Osteoblast (primary cell): ENCODE results near the gene CNTNAP5. TPM values are rescaled to one million over a fixed set of nuclear protein-coding genes. Genes with fewer than 3 reads are reported as not detected.

ENCODE experiments used
- DNase-seq: peaks from one replicate; pipeline ENCODE4 v3.0.0; 2011; ENCODE audit warnings: low spot score, mixed read lengths; ENCODE audit not compliant: insufficient read length; ENCODE audit errors: missing footprints
- H2AFZ ChIP-seq: 2 replicates; pipeline ENCODE4 v1.6.0; 2011; ENCODE audit warnings: mild to moderate bottlenecking, low read length
- H3K27ac ChIP-seq: 2 replicates; pipeline ENCODE4 v1.5.1; 2011; ENCODE audit warnings: mild to moderate bottlenecking, low read depth, low read length, moderate library complexity
- H3K27me3 ChIP-seq: 2 replicates; pipeline ENCODE4 v1.6.0; 2012; ENCODE audit warnings: mild to moderate bottlenecking, control low read depth, inconsistent platforms, low read length, moderate library complexity; ENCODE audit not compliant: insufficient read depth
- H3K36me3 ChIP-seq: 2 replicates; pipeline ENCODE4 v1.5.1; 2011; ENCODE audit warnings: mild to moderate bottlenecking, low read length, control low read depth, moderate library complexity; ENCODE audit not compliant: insufficient read depth
- H3K4me1 ChIP-seq: 2 replicates; pipeline ENCODE4 v1.5.1; 2011; ENCODE audit warnings: mild to moderate bottlenecking, low read length, control low read depth, moderate library complexity; ENCODE audit not compliant: insufficient read depth
- H3K4me2 ChIP-seq: 2 replicates; pipeline ENCODE4 v1.6.0; 2011; ENCODE audit warnings: mild to moderate bottlenecking, low read length; ENCODE audit not compliant: insufficient read depth
- H3K4me3 ChIP-seq: fragments of 200-600 bp; sonication (generic); 3 replicates; pipeline ENCODE4 v1.5.1; 2012; ENCODE audit warnings: mild to moderate bottlenecking, low read length, inconsistent platforms; ENCODE audit not compliant: insufficient read depth
- H3K79me2 ChIP-seq: 2 replicates; pipeline ENCODE4 v1.6.0; 2012; ENCODE audit warnings: mild to moderate bottlenecking, low read length, control low read depth, inconsistent platforms; ENCODE audit not compliant: insufficient read depth
- H3K9me3 ChIP-seq: 2 replicates; pipeline ENCODE4 v1.5.1; 2011; ENCODE audit warnings: low read depth, low read length, control low read depth
- H4K20me1 ChIP-seq: 2 replicates; pipeline ENCODE4 v1.6.0; 2012; ENCODE audit warnings: mild to moderate bottlenecking, low read length, control low read depth; ENCODE audit not compliant: insufficient read depth
- total RNA-seq: library from RNA; depleted of rRNA; stranded (reverse); fragments of >200 nt; gene quantifications from 2 replicates; pipeline ENCODE4 v1.2.3, GENCODE V29; 2012
- TF ChIP-seq, protein P1 (sequence below): IDR thresholded peaks from 2 replicates; pipeline ENCODE4 v1.5.1; 2011; ENCODE audit warnings: mild to moderate bottlenecking, low read depth, low read length, moderate library complexity; ENCODE audit errors: extremely low read depth

Gene CNTNAP5
- total RNA-seq, 1 donor: not detected

DNA sequence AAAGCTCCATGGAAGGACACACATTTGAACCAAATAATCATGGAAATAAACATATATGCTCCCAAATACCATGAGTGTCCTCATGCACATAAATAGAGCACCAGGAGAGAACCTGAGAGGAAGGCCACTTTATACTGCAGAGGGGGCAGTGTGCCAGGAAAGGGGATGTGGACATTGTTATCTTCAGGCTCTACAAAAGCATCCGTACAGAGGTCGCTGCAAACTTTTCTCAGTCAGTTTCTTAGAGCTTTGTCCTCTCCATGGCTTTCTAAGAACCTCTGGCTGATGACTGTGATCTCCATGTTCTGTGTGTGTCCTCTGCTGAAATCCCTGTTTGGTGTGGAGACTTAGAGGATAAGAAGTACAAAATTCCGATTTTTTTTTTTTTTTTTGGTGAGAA is 515.7 kb downstream of the CNTNAP5 start:
- no peak for DNase-seq
- Histone ChIP-seq H2AFZ (no peak overlapping the region), H3K27ac (no peak overlapping the region), H3K27me3 (no peaks in the 10 kb centered on the region), H3K4me3 (no peak overlapping the region), H3K4me2 (no peak overlapping the region), H3K36me3 (no peaks in the 10 kb centered on the region), H3K79me2 (no peaks in the 10 kb centered on the region), H3K4me1 (no peaks in the 10 kb centered on the region), H4K20me1 (no peaks in the 10 kb centered on the region), H3K9me3 (peaks cover 3% of the 10 kb centered on the region)
- TF ChIP-seq, protein P1, sequence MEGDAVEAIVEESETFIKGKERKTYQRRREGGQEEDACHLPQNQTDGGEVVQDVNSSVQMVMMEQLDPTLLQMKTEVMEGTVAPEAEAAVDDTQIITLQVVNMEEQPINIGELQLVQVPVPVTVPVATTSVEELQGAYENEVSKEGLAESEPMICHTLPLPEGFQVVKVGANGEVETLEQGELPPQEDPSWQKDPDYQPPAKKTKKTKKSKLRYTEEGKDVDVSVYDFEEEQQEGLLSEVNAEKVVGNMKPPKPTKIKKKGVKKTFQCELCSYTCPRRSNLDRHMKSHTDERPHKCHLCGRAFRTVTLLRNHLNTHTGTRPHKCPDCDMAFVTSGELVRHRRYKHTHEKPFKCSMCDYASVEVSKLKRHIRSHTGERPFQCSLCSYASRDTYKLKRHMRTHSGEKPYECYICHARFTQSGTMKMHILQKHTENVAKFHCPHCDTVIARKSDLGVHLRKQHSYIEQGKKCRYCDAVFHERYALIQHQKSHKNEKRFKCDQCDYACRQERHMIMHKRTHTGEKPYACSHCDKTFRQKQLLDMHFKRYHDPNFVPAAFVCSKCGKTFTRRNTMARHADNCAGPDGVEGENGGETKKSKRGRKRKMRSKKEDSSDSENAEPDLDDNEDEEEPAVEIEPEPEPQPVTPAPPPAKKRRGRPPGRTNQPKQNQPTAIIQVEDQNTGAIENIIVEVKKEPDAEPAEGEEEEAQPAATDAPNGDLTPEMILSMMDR: no peak

DNA sequence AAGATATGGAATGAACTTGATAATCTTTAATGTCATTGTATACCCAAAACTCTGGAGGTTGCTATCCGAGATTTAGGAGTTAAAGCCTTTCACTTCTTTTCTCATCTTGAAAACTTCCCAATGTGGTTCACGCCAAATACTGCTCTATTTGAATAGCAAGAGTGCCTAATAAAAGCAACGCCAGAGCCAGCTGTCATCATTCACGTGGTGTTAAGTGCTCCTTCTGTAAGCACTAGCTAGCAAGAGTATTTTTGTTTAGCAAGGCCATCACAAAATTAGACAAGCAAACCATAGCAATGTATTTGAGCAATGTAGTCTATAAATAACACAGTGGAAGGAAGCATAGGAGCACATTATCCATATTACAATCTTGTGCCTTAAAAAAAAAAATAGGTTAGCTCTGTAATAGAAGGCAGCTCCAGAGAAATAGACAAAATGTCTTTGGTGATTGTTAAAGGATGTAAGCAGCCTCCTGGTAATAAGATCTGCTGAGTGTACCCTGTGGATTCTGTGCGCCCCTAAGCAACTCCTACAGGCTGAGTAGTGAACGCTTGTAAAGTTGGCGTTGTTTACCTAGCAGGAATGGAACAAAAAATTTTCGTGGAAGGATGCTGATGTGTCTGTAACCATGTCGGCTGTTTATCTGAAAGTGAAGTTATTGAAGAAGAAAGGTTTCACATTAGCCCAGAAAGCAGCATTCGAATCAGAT is 518.0 kb downstream of the CNTNAP5 start:
- Histone ChIP-seq H3K27me3 (no peaks in the 10 kb centered on the region), H3K9me3 (peaks cover 3% of the 10 kb centered on the region), H3K36me3 (no peaks in the 10 kb centered on the region), H3K79me2 (no peaks in the 10 kb centered on the region), H3K4me2 (no peak overlapping the region), H3K4me3 (no peak overlapping the region), H3K4me1 (no peaks in the 10 kb centered on the region), H4K20me1 (no peaks in the 10 kb centered on the region), H3K27ac (no peak overlapping the region), H2AFZ (no peak overlapping the region)
- TF ChIP-seq, protein P1: no peak
- DNase-seq: no peak

DNA sequence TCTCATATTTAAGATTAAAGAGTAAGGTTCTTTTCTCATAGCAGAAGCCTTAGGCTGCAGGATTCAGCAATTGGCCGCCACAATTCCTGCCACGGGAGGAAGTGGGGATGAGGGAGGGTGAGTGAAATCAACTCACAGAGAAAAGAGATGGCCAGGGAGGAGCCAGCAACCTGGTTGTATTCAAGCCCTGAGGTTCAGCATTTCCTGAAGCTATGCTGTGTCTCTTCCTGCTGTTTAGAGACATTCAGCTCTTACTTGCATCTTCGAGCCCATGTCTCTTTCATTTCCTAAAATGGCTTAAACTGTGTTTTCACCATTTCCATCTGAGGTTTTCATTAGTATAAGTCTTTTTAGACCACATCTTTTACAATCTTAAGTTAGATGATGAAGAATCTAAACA is 522.6 kb downstream of the CNTNAP5 start:
- H3K4me1 ChIP-seq: no peaks in the 10 kb centered on the region
- no peak overlapping the region for H2AFZ ChIP-seq
- no peaks in the 10 kb centered on the region for H4K20me1 ChIP-seq
- H3K4me2 ChIP-seq: no peak overlapping the region
- no peak overlapping the region for H3K4me3 ChIP-seq
- no peaks in the 10 kb centered on the region for H3K79me2 ChIP-seq
- DNase-seq: no peak
- H3K36me3 ChIP-seq: no peaks in the 10 kb centered on the region
- H3K9me3 ChIP-seq: no peaks in the 10 kb centered on the region
- TF ChIP-seq, protein P1: no peak
- H3K27ac ChIP-seq: no peak overlapping the region
- no peaks in the 10 kb centered on the region for H3K27me3 ChIP-seq

DNA sequence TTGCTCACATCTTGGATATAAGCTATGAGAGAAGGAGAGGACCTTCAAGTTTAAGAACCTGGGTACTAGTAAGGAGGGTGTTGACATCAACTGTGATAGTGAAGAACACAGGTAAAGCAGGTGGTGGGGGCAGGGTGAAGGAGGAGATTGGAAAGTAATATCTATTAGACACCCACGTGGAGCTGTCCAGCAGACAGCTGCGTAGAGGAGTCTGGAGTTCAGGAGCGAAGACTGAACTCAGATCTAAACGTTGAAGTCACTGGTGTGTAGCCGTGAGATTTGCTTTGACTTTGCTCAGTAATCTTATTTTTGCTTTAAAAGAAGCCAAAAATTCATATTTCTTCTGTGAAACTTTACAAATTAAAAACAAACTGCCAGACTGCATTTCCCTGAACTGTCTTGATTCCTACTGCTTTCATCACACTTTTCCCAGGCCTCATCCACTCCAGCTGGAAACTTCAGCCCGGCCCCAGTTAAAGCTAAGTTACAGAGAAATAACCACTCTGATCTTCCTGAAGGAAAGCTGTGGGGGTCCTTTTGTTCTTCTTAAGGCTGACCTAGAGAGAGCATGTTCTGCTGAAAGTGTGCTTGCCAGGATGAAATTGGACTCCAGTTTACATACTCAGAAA is 533.3 kb downstream of the CNTNAP5 start:
- TF ChIP-seq, protein P1: no peak
- no peaks in the 10 kb centered on the region for H3K4me1 ChIP-seq
- no peaks in the 10 kb centered on the region for H4K20me1 ChIP-seq
- H2AFZ ChIP-seq: no peak overlapping the region
- no peaks in the 10 kb centered on the region for H3K9me3 ChIP-seq
- no peak for DNase-seq
- H3K79me2 ChIP-seq: no peaks in the 10 kb centered on the region
- H3K36me3 ChIP-seq: no peaks in the 10 kb centered on the region
- H3K4me3 ChIP-seq: no peak overlapping the region
- H3K27ac ChIP-seq: no peak overlapping the region
- no peaks in the 10 kb centered on the region for H3K27me3 ChIP-seq
- no peak overlapping the region for H3K4me2 ChIP-seq
